K562 (cell line): ENCODE measurements around the gene SERTAD3. TPM values are rescaled to one million over a fixed set of nuclear protein-coding genes. Genes with fewer than 3 reads are reported as not detected.

ENCODE experiments used
- ATAC-seq: fragments of 200-7000 bp; cut with Tn5 transposase; 3 replicates; pipeline ENCODE4 v1.9.1; 2020; ENCODE audit warnings: moderate library complexity
- BruUV-seq: library from RNA; stranded (reverse); fragments of 400-500 nt; replicated peaks from 2 replicates; lab custom pipeline; 2021; lab: Mats Ljungman, UMichigan
- CTCF ChIA-PET: fragments of 300-600 bp; formaldehyde crosslinking; extraction: SDS; loops from one replicate; lab custom pipeline; 2021; ENCODE audit warnings: low intra/inter-chr PET ratio; lab: Yijun Ruan, JAX
- POLR2A ChIA-PET: fragments of 300-600, 350-650 bp; sonication (Branson Sonifier 250); formaldehyde crosslinking; extraction: SDS; loops from one replicate; lab custom pipeline; 2021; ENCODE audit warnings: antibody characterized with exemption, inconsistent platforms; lab: Yijun Ruan, JAX
- DNase-seq, 4 experiments: peaks; one replicate each; pipeline versions ENCODE4 v3.0.0 to v3.0.0-alpha.2; 2011 to 2018; ENCODE audit warnings: low spot score in 3 of 4, mixed read lengths in 3 of 4; ENCODE audit errors: extremely low read depth in 1 of 4
- FAIRE-seq: peaks from 2 replicates; lab custom pipeline; 2011; peaks lifted over from hg19 to GRCh38; lab: Jason Lieb, UNC
- H2AFZ ChIP-seq: 2 replicates; pipeline ENCODE4 v1.6.0; 2011; ENCODE audit warnings: low read depth, low read length, control low read depth, inconsistent platforms
- H3K27ac ChIP-seq: fragments of 200-600 bp; 3 replicates; pipeline ENCODE4 v1.8.0; 2011; ENCODE audit warnings: low read depth, mild to moderate bottlenecking, control low read depth, inconsistent platforms, low read length, moderate library complexity, mixed read lengths; ENCODE audit errors: extremely low read depth
- H3K27me3 ChIP-seq, 2 experiments: fragments of 300-600 bp in 1 of 2; 2 replicates in 1 of 2; 3 replicates in 1 of 2; pipeline versions ENCODE4 v1.6.0 to v1.8.0; 2011; ENCODE audit warnings: inconsistent platforms in 2 of 2, low read length in 2 of 2, mild to moderate bottlenecking in 1 of 2, mixed read lengths in 1 of 2, moderate library complexity in 1 of 2; ENCODE audit not compliant: control insufficient read depth in 2 of 2, insufficient read depth in 2 of 2
- H3K36me3 ChIP-seq: fragments of 300-600 bp; 3 replicates; pipeline ENCODE4 v1.8.0; 2011; ENCODE audit warnings: mild to moderate bottlenecking, low read length, inconsistent platforms; ENCODE audit not compliant: control insufficient read depth, insufficient read depth
- H3K4me1 ChIP-seq, 2 experiments: fragments of 200-600 bp in 1 of 2; replicated peaks in 1 of 2; 2 replicates in 1 of 2; 3 replicates in 1 of 2; pipeline versions ENCODE4 v1.5.1 to v1.8.0; 2011; ENCODE audit warnings: inconsistent platforms in 2 of 2, low read length in 2 of 2, mild to moderate bottlenecking in 1 of 2, mixed read lengths in 1 of 2, moderate library complexity in 1 of 2; ENCODE audit not compliant: control insufficient read depth in 2 of 2, insufficient read depth in 2 of 2
- H3K4me2 ChIP-seq: 2 replicates; pipeline ENCODE4 v1.6.1; 2011; ENCODE audit warnings: low read length, control low read depth, inconsistent platforms, mixed read lengths; ENCODE audit not compliant: insufficient read depth
- H3K4me3 ChIP-seq: fragments of 200-600 bp; sonication (generic), shearing (Covaris generic); 2 replicates; pipeline ENCODE4 v1.5.1; 2016; ENCODE audit warnings: control low read depth, inconsistent platforms
- H3K79me2 ChIP-seq: fragments of 200-600 bp; 3 replicates; pipeline ENCODE4 v1.8.0; 2011; ENCODE audit warnings: low read length, inconsistent platforms; ENCODE audit not compliant: control insufficient read depth, insufficient read depth
- H3K9ac ChIP-seq, 2 experiments: 2 replicates each; pipeline versions ENCODE4 v1.6.0 to v1.6.1; 2011; ENCODE audit warnings: low read depth in 2 of 2, low read length in 2 of 2, control low read depth in 1 of 2, inconsistent platforms in 1 of 2, mild to moderate bottlenecking in 1 of 2, mixed read lengths in 1 of 2; ENCODE audit not compliant: insufficient read depth in 1 of 2
- H3K9me1 ChIP-seq: one replicate; pipeline ENCODE4 v1.6.0; 2011; ENCODE audit warnings: inconsistent platforms, mild to moderate bottlenecking, low read length, moderate library complexity; ENCODE audit not compliant: control insufficient read depth, insufficient read depth
- H3K9me3 ChIP-seq: replicated peaks from 2 replicates; pipeline ENCODE4 v1.5.1; 2011; ENCODE audit warnings: low read depth, low read length, inconsistent platforms; ENCODE audit not compliant: control insufficient read depth, insufficient read depth
- H4K20me1 ChIP-seq: replicated peaks from 2 replicates; pipeline ENCODE4 v1.6.1; 2011; ENCODE audit warnings: low read length, inconsistent platforms, mixed read lengths; ENCODE audit not compliant: control insufficient read depth, insufficient read depth
- CCNT2 ChIP-seq: IDR thresholded peaks from 2 replicates; pipeline ENCODE4 v1.6.1; 2011; ENCODE audit warnings: borderline replicate concordance, low read depth, mild to moderate bottlenecking, moderate library complexity, mixed read lengths, low read length; ENCODE audit not compliant: insufficient read length; ENCODE audit errors: extremely low read depth
- KDM2B ChIP-seq: fragments of 250-450 bp; sonication (Bioruptor Pico); IDR thresholded peaks from 2 replicates; pipeline ENCODE4 v1.8.0; 2021; ENCODE audit warnings: mild to moderate bottlenecking, moderate library complexity
- KDM5B ChIP-seq: fragments of 200-600 bp; sonication (generic); IDR thresholded peaks from 2 replicates; pipeline ENCODE4 v1.6.1; 2012; ENCODE audit warnings: low read depth, mild to moderate bottlenecking, moderate library complexity, low read length, control low read depth, inconsistent platforms; ENCODE audit not compliant: insufficient replicate concordance
- MLLT1 ChIP-seq, 2 experiments: fragments of 450-650 bp; IDR thresholded peaks; 2 replicates each; pipeline ENCODE4 v1.6.1; 2016
- NUFIP1 ChIP-seq: fragments of 450-650 bp; IDR thresholded peaks from 2 replicates; pipeline ENCODE4 v1.6.1; 2018; ENCODE audit not compliant: partially characterized antibody
- PHB ChIP-seq: fragments of 250-450 bp; sonication (Bioruptor Pico); IDR thresholded peaks from 2 replicates; pipeline ENCODE4 v1.5.0; 2021
- SRSF3 ChIP-seq: fragments of 200-400 bp; formaldehyde crosslinking; IDR thresholded peaks from 2 replicates; pipeline ENCODE4 v1.6.1; 2016; ENCODE audit warnings: mild to moderate bottlenecking, low read length, moderate library complexity; ENCODE audit not compliant: insufficient read depth
- USF2 ChIP-seq: sonication (generic); formaldehyde crosslinking; IDR thresholded peaks from 2 replicates; pipeline ENCODE4 v1.5.0; 2020; ENCODE audit warnings: missing genetic modification reagents
- WGBS: fragments of 100-300 bp; shearing (Covaris generic); methylation state at CpG from one replicate; pipeline ENCODE4 v1.1.6; 2016; ENCODE audit warnings: low coverage, mixed read lengths; ENCODE audit not compliant: insufficient coverage; ENCODE audit errors: missing lambda C conversion rate; 5-methylcytosine and 5-hydroxymethylcytosine counted together
- in situ Hi-C: fragments of 300-500 bp; cut with MboI; formaldehyde crosslinking; loops from 4 replicates; pipeline ENCODE4 v1.15.0; 2018; ENCODE audit warnings: inconsistent platforms, mixed read lengths
- intact Hi-C: fragments of 100-400 bp; cut with micrococcal nuclease; formaldehyde crosslinking; loops from 2 replicates; pipeline ENCODE4 v1.14.2; 2022
- polyA plus RNA-seq, 8 experiments: library from polyadenylated mRNA; depleted of rRNA in 4 of 8; stranded (reverse) in 5 of 8; unstranded in 3 of 8; fragments of >200 nt; fragmentation: Nextera tagmentation in 2 of 8; fragmentation: Illumina TruSeq in 1 of 8; extraction: Ambion mirVana in 2 of 8; extraction: Trizol in 1 of 8; gene quantifications; 2 replicates each; pipeline versions ENCODE4 v1.2.1 to v1.2.3, GENCODE V29; 2011 to 2014; ENCODE audit warnings: inconsistent platforms in 1 of 8, missing spikeins in 1 of 8
- total RNA-seq, 7 experiments: library from RNA; depleted of rRNA in 6 of 7; stranded (reverse); fragments of >200 nt in 6 of 7; fragmentation: Illumina TruSeq in 2 of 7; extraction: Trizol in 2 of 7; gene quantifications; 2 replicates each; pipeline versions ENCODE4 v1.2.1 to v1.2.3, GENCODE V29; 2011 to 2021; ENCODE audit warnings: low replicate concordance in 1 of 7
- TF ChIP-seq, protein P1 (sequence below): fragments of 450-650 bp; formaldehyde crosslinking; IDR thresholded peaks from 2 replicates; pipeline ENCODE4 v1.4.0; 2022; ENCODE audit warnings: missing genetic modification characterization
- TF ChIP-seq, protein P2 (sequence below), 2 experiments: fragments of 450-650 bp in 1 of 2; sonication (generic) in 1 of 2; formaldehyde crosslinking in 1 of 2; IDR thresholded peaks in 1 of 2; conservative IDR thresholded peaks in 1 of 2; 2 replicates each; pipeline versions ENCODE4 v1.6.1 to v1.8.1; 2016 to 2023; ENCODE audit warnings: mild to moderate bottlenecking in 2 of 2, moderate library complexity in 2 of 2, inconsistent platforms in 1 of 2, missing genetic modification reagents in 1 of 2
- TF ChIP-seq, protein P3 (sequence below): sonication (generic); formaldehyde crosslinking; IDR thresholded peaks from 2 replicates; pipeline ENCODE4 v1.8.0; 2023; ENCODE audit warnings: missing genetic modification reagents, mild to moderate bottlenecking, borderline replicate concordance

Gene SERTAD3
- total and polyA plus RNA-seq, 9 of the 15 experiments (the other 6 are each of a cell fraction or from before 2014, with no cell fraction given) = 5.4 to 28.9 (median 17.5) TPM

- ChIA-PET CTCF (no interaction called here), POLR2A (interaction anchor here (1.2 kb wide), 1 partner anchor 24 kb away, joined by 3 read pairs; no protein-coding TSS in a partner anchor)
- in situ Hi-C loops (no loop called here), intact Hi-C loops (no loop called here)
- Histone ChIP-seq H2AFZ (no peak overlapping the region), H3K4me2 (no peak overlapping the region), H3K4me1 (peaks cover 17 to 47% of the 10 kb centered on the region in 2 experiments), H3K4me3 (no peak overlapping the region), H3K9me3 (no peaks in the 10 kb centered on the region), H3K27ac (no peak overlapping the region), H3K36me3 (no peaks in the 10 kb centered on the region), H3K79me2 (no peaks in the 10 kb centered on the region), H4K20me1 (0 out of 2 replicates have a peak, but pooled peaks cover 5% of the 10 kb centered on the region), H3K27me3 (peaks cover 17 to 24% of the 10 kb centered on the region in 2 experiments), H3K9ac (no peak overlapping the region), H3K9me1 (no peaks in the 10 kb centered on the region)
- BruUV-seq = no TSS peak
- FAIRE-seq (no peak), ATAC-seq (no peak), DNase-seq (no peak)
- 0% methylated on average over 2 of the region's 3 CpGs for WGBS
- TF ChIP-seq KDM2B (CRISPR knock-in tag) (no peak), PHB (no peak), USF2 (CRISPR knock-in tag) (no peak), SRSF3 (no peak), KDM5B (no peak), CCNT2 (no peak), MLLT1 (IDR thresholded peaks at IDR 0.05) (no peak), NUFIP1 (no peak)
- TF ChIP-seq, protein P1, sequence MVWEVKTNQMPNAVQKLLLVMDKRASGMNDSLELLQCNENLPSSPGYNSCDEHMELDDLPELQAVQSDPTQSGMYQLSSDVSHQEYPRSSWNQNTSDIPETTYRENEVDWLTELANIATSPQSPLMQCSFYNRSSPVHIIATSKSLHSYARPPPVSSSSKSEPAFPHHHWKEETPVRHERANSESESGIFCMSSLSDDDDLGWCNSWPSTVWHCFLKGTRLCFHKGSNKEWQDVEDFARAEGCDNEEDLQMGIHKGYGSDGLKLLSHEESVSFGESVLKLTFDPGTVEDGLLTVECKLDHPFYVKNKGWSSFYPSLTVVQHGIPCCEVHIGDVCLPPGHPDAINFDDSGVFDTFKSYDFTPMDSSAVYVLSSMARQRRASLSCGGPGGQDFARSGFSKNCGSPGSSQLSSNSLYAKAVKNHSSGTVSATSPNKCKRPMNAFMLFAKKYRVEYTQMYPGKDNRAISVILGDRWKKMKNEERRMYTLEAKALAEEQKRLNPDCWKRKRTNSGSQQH (CRISPR knock-in tag) = no peak
- TF ChIP-seq, protein P2, sequence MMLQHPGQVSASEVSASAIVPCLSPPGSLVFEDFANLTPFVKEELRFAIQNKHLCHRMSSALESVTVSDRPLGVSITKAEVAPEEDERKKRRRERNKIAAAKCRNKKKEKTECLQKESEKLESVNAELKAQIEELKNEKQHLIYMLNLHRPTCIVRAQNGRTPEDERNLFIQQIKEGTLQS (IDR thresholded peaks at IDR 0.05) = no peak
- TF ChIP-seq, protein P2 (CRISPR knock-in tag; conservative IDR thresholded peaks at IDR 0.05) = no peak
- TF ChIP-seq, protein P3, sequence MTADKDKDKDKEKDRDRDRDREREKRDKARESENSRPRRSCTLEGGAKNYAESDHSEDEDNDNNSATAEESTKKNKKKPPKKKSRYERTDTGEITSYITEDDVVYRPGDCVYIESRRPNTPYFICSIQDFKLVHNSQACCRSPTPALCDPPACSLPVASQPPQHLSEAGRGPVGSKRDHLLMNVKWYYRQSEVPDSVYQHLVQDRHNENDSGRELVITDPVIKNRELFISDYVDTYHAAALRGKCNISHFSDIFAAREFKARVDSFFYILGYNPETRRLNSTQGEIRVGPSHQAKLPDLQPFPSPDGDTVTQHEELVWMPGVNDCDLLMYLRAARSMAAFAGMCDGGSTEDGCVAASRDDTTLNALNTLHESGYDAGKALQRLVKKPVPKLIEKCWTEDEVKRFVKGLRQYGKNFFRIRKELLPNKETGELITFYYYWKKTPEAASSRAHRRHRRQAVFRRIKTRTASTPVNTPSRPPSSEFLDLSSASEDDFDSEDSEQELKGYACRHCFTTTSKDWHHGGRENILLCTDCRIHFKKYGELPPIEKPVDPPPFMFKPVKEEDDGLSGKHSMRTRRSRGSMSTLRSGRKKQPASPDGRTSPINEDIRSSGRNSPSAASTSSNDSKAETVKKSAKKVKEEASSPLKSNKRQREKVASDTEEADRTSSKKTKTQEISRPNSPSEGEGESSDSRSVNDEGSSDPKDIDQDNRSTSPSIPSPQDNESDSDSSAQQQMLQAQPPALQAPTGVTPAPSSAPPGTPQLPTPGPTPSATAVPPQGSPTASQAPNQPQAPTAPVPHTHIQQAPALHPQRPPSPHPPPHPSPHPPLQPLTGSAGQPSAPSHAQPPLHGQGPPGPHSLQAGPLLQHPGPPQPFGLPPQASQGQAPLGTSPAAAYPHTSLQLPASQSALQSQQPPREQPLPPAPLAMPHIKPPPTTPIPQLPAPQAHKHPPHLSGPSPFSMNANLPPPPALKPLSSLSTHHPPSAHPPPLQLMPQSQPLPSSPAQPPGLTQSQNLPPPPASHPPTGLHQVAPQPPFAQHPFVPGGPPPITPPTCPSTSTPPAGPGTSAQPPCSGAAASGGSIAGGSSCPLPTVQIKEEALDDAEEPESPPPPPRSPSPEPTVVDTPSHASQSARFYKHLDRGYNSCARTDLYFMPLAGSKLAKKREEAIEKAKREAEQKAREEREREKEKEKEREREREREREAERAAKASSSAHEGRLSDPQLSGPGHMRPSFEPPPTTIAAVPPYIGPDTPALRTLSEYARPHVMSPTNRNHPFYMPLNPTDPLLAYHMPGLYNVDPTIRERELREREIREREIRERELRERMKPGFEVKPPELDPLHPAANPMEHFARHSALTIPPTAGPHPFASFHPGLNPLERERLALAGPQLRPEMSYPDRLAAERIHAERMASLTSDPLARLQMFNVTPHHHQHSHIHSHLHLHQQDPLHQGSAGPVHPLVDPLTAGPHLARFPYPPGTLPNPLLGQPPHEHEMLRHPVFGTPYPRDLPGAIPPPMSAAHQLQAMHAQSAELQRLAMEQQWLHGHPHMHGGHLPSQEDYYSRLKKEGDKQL (CRISPR knock-in tag) = no peak
These were observed 43.6 kb downstream of the SERTAD3 start for GRCh38 chr19:40400559-40400958.
